Liver (tissue), 9 donors: ENCODE measurements around the gene TBL1X. TPM values are rescaled to one million over a fixed set of nuclear protein-coding genes. Genes with fewer than 3 reads are reported as not detected.

ENCODE experiments used
- DNase-seq: peaks from one replicate; pipeline ENCODE4 v3.0.0-alpha.2; 2017; ENCODE audit warnings: low spot score
- H3K27ac ChIP-seq, 2 donors: one replicate each; pipeline ENCODE4 v1.7.0; 2013; ENCODE audit warnings: inconsistent platforms in 2 of 2, low read length in 2 of 2, control low read depth in 1 of 2, low read depth in 1 of 2, mild to moderate bottlenecking in 1 of 2
- H3K27me3 ChIP-seq, 4 donors: one replicate each; pipeline versions ENCODE4 v1.6.1 to v1.7.0; 2013; ENCODE audit warnings: low read length in 3 of 4, inconsistent platforms in 1 of 4, mild to moderate bottlenecking in 1 of 4, moderate library complexity in 1 of 4; ENCODE audit not compliant: control insufficient read depth in 4 of 4, insufficient read depth in 4 of 4
- H3K36me3 ChIP-seq, 4 donors: one replicate each; pipeline versions ENCODE4 v1.6.1 to v1.7.0; 2013; ENCODE audit warnings: low read length in 3 of 4, mild to moderate bottlenecking in 3 of 4, low read depth in 1 of 4, moderate library complexity in 1 of 4; ENCODE audit not compliant: control insufficient read depth in 4 of 4, insufficient read depth in 3 of 4
- H3K4me1 ChIP-seq, 4 donors: one replicate each; pipeline versions ENCODE4 v1.6.1 to v1.7.0; 2013; ENCODE audit warnings: low read length in 3 of 4, mild to moderate bottlenecking in 3 of 4, moderate library complexity in 1 of 4; ENCODE audit not compliant: control insufficient read depth in 4 of 4, insufficient read depth in 4 of 4
- H3K4me3 ChIP-seq, 3 donors: one replicate each; pipeline versions ENCODE4 v1.6.1 to v1.7.0; 2013; ENCODE audit warnings: low read length in 3 of 3, control low read depth in 1 of 3, low read depth in 1 of 3, mild to moderate bottlenecking in 1 of 3
- H3K9ac ChIP-seq, 2 donors: one replicate each; pipeline ENCODE4 v1.7.0; 2013; ENCODE audit warnings: low read length in 2 of 2, mild to moderate bottlenecking in 2 of 2, moderate library complexity in 2 of 2, control low read depth in 1 of 2, low read depth in 1 of 2
- H3K9me3 ChIP-seq, 4 donors: one replicate each; pipeline versions ENCODE4 v1.6.1 to v1.7.0; 2013; ENCODE audit warnings: low read length in 3 of 4; ENCODE audit not compliant: control insufficient read depth in 4 of 4
- CTCF ChIP-seq: fragments of 150-350 bp; IDR thresholded peaks from 2 replicates; pipeline ENCODE4 v1.5.1; 2017; ENCODE audit warnings: improper control_type of control experiment, low read depth, low read length; ENCODE audit not compliant: missing input control
- FOXA1 ChIP-seq: IDR thresholded peaks from 2 replicates; pipeline ENCODE4 v1.6.1; 2016; ENCODE audit warnings: antibody characterized with exemption
- FOXA2 ChIP-seq: IDR thresholded peaks from 2 replicates; pipeline ENCODE4 v1.6.1; 2016; ENCODE audit warnings: antibody characterized with exemption
- GABPA ChIP-seq, 2 donors: IDR thresholded peaks in 1 of 2; conservative IDR thresholded peaks in 1 of 2; 2 replicates each; pipeline ENCODE4 v1.6.1; 2016; ENCODE audit warnings: antibody characterized with exemption in 2 of 2, mild to moderate bottlenecking in 1 of 2, moderate library complexity in 1 of 2
- HNF4G ChIP-seq: IDR thresholded peaks from 2 replicates; pipeline ENCODE4 v1.6.1; 2016; ENCODE audit warnings: antibody characterized with exemption
- JUND ChIP-seq, 2 donors: IDR thresholded peaks; 2 replicates each; pipeline ENCODE4 v1.6.1; 2016; ENCODE audit warnings: antibody characterized with exemption in 2 of 2
- RAD21 ChIP-seq, 2 donors: IDR thresholded peaks; 2 replicates each; pipeline ENCODE4 v1.6.1; 2016; ENCODE audit warnings: antibody characterized with exemption in 2 of 2, mild to moderate bottlenecking in 2 of 2
- RXRA ChIP-seq, 2 donors: IDR thresholded peaks; 2 replicates each; pipeline ENCODE4 v1.6.1; 2017 to 2018; ENCODE audit warnings: antibody characterized with exemption in 2 of 2, mild to moderate bottlenecking in 1 of 2
- SP1 ChIP-seq: IDR thresholded peaks from 2 replicates; pipeline ENCODE4 v1.6.1; 2018; ENCODE audit warnings: antibody characterized with exemption, mild to moderate bottlenecking
- TAF1 ChIP-seq: conservative IDR thresholded peaks from 2 replicates; pipeline ENCODE4 v1.6.1; 2016; ENCODE audit warnings: antibody characterized with exemption, mild to moderate bottlenecking
- YY1 ChIP-seq: IDR thresholded peaks from 2 replicates; pipeline ENCODE4 v1.6.1; 2016; ENCODE audit warnings: antibody characterized with exemption, mild to moderate bottlenecking
- ZBTB33 ChIP-seq: IDR thresholded peaks from 2 replicates; pipeline ENCODE4 v1.6.1; 2016; ENCODE audit warnings: antibody characterized with exemption
- WGBS: extraction: QIAGEN DNeasy Blood & Tissue Kit; methylation state at CpG from one replicate; pipeline ENCODE4 v1.1.7; 2013; 5-methylcytosine and 5-hydroxymethylcytosine counted together
- polyA plus RNA-seq, 2 donors: library from polyadenylated mRNA; stranded (reverse) in 1 of 2; unstranded in 1 of 2; fragments of 200-250 nt in 1 of 2; fragments of >200 nt in 1 of 2; fragmentation: Nextera tagmentation in 1 of 2; extraction: Ambion mirVana in 1 of 2; gene quantifications; one replicate each; pipeline versions ENCODE4 v1.2.1 to v1.2.3, GENCODE V29; 2013 to 2015
- total RNA-seq, 2 donors: library from RNA; depleted of rRNA; stranded (reverse); fragments of >200 nt; gene quantifications; one replicate each; pipeline ENCODE4 v1.2.3, GENCODE V29; 2014
- TF ChIP-seq, protein P1 (sequence below): IDR thresholded peaks from 2 replicates; pipeline ENCODE4 v1.6.1; 2016; ENCODE audit warnings: antibody characterized with exemption
- TF ChIP-seq, protein P2 (sequence below): IDR thresholded peaks from 2 replicates; pipeline ENCODE4 v1.6.1; 2016; ENCODE audit warnings: antibody characterized with exemption
- donor health status: healthy.
- donor health status: healthy.
- donor health status: healthy.
- donor health status: healthy.
- donor health status: healthy.

TBL1X gene
- total and polyA plus RNA-seq, 4 donors = 11.2 to 15.1 (median 11.8) TPM

DNA sequence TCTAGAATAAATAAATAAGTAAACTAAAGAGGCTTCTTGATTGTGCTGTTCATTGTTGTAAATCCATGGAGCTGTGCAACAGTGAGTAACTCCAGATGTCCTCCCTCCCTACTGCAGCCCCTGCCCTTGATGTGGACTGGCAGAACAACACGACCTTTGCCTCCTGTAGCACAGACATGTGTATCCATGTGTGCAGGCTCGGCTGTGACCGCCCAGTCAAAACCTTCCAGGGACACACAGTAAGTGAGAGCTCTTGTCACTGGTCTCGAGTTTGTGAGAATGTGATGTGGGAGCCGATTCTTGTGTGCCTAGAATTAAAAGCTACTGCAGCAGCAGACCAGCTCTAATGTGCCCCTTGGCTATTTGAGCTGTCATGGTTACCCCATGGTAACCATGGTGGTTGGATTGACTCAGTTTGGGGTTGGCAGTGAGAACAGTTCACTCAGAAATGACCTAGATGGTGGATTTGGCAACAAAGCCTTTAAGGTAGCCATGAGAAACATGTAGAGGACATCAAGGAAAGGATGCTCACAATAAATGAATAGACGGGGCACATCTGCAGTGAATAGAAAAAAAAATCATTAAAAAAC lies 240.1 kb downstream of the TBL1X start (continued):
- TF ChIP-seq, protein P1, sequence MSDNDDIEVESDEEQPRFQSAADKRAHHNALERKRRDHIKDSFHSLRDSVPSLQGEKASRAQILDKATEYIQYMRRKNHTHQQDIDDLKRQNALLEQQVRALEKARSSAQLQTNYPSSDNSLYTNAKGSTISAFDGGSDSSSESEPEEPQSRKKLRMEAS = no peak
- TF ChIP-seq RAD21 (IDR thresholded peaks at IDR 0.05) = no peak
- TF ChIP-seq TAF1 = no peak
- TF ChIP-seq RXRA (IDR thresholded peaks at IDR 0.05) = no peak

DNA sequence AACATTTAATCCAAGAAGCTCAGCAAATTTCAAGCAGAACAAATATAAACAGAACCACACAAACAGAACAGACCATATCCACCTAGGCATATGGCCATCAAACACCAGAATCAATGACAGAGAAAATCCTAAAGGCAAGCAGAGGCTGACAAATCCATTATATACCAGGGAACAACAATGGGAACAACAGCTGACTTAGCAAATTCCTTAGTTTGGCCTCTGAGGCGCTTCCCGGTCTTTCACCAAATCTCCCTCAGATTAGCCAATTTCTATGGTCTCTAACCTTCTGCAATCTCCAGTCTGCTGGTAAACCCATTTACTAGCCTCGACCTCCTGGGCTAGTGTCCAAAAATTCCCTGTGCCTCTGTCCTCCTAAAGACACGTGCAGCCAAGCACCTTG lies 241.6 kb downstream of the TBL1X start:
- WGBS = 50% methylated on average over 4 of the region's 4 CpGs
- H3K4me1 ChIP-seq = peaks cover 0 to 2% (median 0%) of the 10 kb centered on the region in 4 donors
- H3K36me3 ChIP-seq = peaks cover 2 to 24% (median 5%) of the 10 kb centered on the region in 4 donors
- H3K27me3 ChIP-seq = no peaks in the 10 kb centered on the region
- H3K9me3 ChIP-seq = peaks cover 0 to 2% (median 0%) of the 10 kb centered on the region in 4 donors
- no peak overlapping the region for H3K9ac ChIP-seq
- no peak for DNase-seq
- no peak overlapping the region for H3K4me3 ChIP-seq
- TF ChIP-seq RXRA (IDR thresholded peaks at IDR 0.05) (no peak), HNF4G (no peak)
- TF ChIP-seq, protein P2, sequence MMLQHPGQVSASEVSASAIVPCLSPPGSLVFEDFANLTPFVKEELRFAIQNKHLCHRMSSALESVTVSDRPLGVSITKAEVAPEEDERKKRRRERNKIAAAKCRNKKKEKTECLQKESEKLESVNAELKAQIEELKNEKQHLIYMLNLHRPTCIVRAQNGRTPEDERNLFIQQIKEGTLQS = no peak
- H3K27ac ChIP-seq = no peak overlapping the region

GRCh38 chrX:9707306-9708033 lies 242.6 kb downstream of the TBL1X start:
- DNase-seq = no peak
- TF ChIP-seq HNF4G = no peak
- TF ChIP-seq ZBTB33 = no peak
- TF ChIP-seq FOXA2 = no peak
- TF ChIP-seq JUND (IDR thresholded peaks at IDR 0.05) = no peak
- no peak for TF ChIP-seq YY1
- TF ChIP-seq CTCF = no peak
- TF ChIP-seq SP1 = no peak
- no peak for TF ChIP-seq FOXA1
- TF ChIP-seq GABPA (IDR thresholded peaks at IDR 0.05 in 1 of 2, conservative IDR thresholded peaks at IDR 0.05 in 1 of 2) = no peak
- Histone ChIP-seq H3K4me1 (peaks cover 0 to 2% (median 0%) of the 10 kb centered on the region in 4 donors), H3K27me3 (no peaks in the 10 kb centered on the region), H3K9ac (no peak overlapping the region), H3K36me3 (peaks cover 1 to 30% (median 8%) of the 10 kb centered on the region in 4 donors), H3K27ac (no peak overlapping the region), H3K4me3 (no peak overlapping the region), H3K9me3 (peaks cover 0 to 2% (median 0%) of the 10 kb centered on the region in 4 donors)
- 90% methylated on average over 13 of the region's 13 CpGs for WGBS
